ENCODE data around the gene FARP1.

Gene FARP1

DNA sequence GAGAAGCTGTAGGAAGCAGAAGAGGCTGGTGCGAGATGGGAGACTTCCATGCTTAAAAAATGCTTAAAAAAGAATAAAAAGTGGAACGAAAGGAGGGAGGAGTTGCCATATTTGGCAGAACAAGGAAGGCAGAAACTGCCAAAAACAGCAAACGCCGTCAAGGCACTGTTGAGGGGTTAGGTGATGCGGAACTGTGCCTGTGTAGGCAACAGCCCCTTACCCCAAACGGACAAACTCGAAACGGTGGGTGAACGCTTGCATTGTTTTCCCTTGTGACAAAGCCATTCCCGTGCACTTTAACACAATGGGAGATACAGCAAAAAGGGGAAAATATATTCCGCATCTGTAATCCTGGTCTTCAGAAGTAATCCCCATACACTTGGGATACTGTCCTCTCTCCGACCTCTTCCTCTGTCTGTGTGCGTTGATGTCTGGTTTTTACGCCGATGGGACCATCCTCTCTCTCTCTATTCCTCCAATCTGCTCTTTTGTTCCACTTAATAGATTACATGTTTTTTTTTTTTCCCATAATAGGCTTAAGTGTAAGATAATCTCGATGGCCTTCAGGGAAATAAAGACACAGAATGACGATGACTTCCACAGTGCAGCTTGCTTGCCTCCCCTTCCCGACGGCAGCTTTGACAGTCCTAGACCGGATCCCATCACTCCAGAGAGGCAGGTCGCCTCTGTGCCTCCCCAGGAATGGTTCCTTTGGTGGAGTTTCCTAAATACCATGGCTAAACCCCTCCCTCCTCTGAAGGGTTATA lies 166.9 kb downstream of the FARP1 start:
- DNase-seq (ENCODE audit: low read depth, low spot score) = no peak
- CTCF ChIA-PET = no interaction called here
- TF ChIP-seq, protein P1, sequence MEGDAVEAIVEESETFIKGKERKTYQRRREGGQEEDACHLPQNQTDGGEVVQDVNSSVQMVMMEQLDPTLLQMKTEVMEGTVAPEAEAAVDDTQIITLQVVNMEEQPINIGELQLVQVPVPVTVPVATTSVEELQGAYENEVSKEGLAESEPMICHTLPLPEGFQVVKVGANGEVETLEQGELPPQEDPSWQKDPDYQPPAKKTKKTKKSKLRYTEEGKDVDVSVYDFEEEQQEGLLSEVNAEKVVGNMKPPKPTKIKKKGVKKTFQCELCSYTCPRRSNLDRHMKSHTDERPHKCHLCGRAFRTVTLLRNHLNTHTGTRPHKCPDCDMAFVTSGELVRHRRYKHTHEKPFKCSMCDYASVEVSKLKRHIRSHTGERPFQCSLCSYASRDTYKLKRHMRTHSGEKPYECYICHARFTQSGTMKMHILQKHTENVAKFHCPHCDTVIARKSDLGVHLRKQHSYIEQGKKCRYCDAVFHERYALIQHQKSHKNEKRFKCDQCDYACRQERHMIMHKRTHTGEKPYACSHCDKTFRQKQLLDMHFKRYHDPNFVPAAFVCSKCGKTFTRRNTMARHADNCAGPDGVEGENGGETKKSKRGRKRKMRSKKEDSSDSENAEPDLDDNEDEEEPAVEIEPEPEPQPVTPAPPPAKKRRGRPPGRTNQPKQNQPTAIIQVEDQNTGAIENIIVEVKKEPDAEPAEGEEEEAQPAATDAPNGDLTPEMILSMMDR (IDR thresholded peaks at IDR 0.05; ENCODE audit: insufficient read depth, low read length, missing control alignments) = no peak
- POLR2A ChIA-PET = no interaction called here
- no peak overlapping the region for H3K4me3 ChIP-seq (ENCODE audit: low read depth, low read length)

DNA sequence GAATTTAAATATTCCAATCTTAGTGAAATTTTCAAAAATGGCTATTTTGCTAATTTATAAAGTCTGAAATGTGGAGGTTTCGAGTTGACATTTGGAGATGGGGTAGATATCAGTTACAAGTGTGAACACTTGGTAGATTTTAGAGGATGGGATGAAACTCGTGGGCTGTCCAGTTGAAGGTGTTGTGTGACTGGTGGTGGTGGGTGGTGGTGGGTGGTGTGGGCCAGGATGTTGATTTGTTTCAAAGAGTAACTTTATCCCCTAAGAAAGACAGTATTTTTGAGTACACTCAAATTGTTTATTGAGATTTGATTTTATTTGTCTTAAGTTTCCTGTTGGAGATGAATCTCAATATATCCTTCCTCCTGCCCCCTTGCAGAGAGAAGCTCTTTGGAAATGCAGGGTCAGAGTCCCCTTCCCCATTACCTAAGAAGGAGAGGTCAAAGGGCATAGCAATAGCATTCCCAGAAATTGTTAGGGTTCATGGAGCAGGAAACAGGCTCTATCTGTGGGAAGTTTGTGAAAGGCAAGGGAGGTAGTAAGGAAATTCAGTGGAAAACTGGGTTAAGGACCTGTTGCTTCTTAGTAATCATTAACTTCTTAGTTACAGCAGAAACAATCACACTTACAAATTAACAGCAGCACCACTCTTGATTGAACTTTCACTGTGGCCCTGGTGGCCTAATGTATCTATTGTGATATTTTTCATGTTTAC lies 167.7 kb downstream of the FARP1 start:
- no peak for DNase-seq (ENCODE audit: low read depth, low spot score)
- ChIA-PET CTCF (interaction anchor here (0.9 kb wide), 1 partner anchor 20 kb away, joined by 3 read pairs; no protein-coding TSS in a partner anchor), POLR2A (no interaction called here)
- TF ChIP-seq, protein P1 (IDR thresholded peaks at IDR 0.05; ENCODE audit: insufficient read depth, low read length, missing control alignments) = no peak
- H3K4me3 ChIP-seq (ENCODE audit: low read depth, low read length) = no peak overlapping the region

DNA sequence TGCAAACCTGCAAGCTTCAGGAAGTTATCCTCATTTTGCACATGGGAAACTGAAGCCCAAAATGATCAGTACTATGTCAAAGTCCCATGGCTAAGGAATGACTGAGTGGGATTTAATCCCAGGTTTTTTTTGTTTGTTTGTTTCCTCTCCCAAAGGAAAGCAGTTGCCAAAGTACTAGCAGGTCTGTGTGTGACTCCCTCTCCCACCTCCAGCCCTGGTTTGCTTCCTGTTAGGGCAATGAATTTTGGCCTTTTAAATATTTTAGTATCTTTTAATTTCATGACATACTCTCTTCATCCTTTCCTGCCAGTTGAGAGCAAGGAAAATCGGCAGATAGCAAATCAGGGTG lies 168.3 kb downstream of the FARP1 start:
- CTCF ChIA-PET = interaction anchor here (0.9 kb wide), 1 partner anchor 19 kb away, joined by 3 read pairs; no protein-coding TSS in a partner anchor
- TF ChIP-seq, protein P1 (IDR thresholded peaks at IDR 0.05; ENCODE audit: insufficient read depth, low read length, missing control alignments) = no peak
- no peak for DNase-seq (ENCODE audit: low read depth, low spot score)
- no peak overlapping the region for H3K4me3 ChIP-seq (ENCODE audit: low read depth, low read length)
- POLR2A ChIA-PET = no interaction called here

DNA sequence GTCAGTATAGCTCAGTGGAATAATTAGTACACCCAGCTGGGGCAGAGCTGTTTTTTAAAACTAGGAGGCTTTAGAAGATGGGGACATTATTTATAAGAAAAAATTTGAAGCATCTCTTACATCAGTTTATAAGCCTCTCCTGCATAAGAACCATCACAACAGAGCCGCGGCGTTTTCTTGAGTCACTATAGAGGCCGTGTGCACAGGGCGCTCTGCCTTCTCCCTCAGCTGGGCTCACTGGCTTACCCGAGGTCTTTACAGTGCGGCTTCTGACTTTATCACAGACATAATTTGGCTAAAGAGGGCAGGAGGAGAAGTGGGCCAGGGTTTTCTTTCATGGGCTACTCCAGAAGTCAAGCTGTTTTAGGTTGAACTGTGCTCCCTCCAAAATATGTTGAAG lies 169.7 kb downstream of the FARP1 start:
- POLR2A ChIA-PET = no interaction called here
- no peak for DNase-seq (ENCODE audit: low read depth, low spot score)
- no peak overlapping the region for H3K4me3 ChIP-seq (ENCODE audit: low read depth, low read length)
- TF ChIP-seq, protein P1 (IDR thresholded peaks at IDR 0.05; ENCODE audit: insufficient read depth, low read length, missing control alignments) = no peak
- CTCF ChIA-PET = no interaction called here

DNA sequence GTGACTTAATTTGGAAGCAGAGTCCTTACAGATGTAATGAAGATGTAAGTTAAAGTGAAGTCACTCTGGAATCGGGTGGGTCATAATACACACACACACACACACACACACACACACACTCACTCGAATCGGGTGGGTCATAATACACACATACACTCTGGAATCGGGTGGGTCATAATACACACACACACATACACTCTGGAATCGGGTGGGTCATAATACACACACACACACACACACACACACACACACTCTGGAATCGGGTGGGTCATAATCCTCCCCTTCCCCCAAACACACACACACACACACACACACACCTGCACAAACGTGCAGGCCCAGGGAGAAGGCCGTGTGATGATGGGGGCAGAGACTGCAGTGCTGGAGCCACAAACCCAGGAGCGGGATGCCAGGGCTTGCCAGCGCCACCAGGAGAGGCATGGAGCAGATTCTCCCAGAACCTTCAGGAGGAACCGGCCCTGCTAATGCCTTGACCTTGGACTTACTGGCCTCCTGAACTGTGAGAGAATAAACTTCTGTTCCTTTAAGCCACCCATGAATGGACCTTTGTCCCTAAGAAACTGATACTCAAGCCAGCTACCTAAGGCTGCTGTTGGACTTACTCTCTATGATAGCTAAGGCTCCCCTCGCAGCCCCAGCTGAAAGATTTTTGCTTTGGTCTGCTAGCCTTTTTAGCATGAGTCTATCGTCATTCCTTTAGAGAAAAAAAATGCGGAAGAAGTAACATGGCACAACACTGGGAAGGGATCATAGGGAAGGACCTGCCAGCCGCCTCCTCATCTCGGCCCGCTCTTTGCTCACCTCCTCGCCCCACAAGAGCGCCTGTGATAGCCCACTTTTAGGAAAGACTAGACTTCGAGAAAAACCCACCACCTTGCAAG lies 170.4 kb downstream of the FARP1 start:
- TF ChIP-seq, protein P1 (IDR thresholded peaks at IDR 0.05; ENCODE audit: insufficient read depth, low read length, missing control alignments) = no peak
- CTCF ChIA-PET = no interaction called here
- DNase-seq (ENCODE audit: low read depth, low spot score) = no peak
- H3K4me3 ChIP-seq (ENCODE audit: low read depth, low read length) = no peak overlapping the region
- POLR2A ChIA-PET = no interaction called here

DNA sequence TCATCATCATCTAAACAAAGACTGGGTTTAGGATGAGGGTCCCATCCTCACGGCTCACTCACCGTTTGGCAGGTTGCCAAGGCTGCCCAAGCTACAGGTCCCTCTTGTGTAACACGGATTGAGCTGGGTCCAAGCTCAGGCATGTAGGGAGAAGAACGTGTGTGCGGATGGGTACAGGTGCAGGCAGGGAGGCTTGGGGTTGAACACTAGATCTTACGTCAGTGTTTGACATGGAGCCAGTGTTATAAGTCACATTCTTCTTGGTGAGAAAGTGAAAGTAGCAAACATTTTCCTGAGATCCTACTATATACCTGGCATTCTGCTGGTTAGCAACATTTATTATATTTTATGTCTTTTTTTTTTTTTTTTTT lies 171.0 kb downstream of the FARP1 start:
- no peak for DNase-seq (ENCODE audit: low read depth, low spot score)
- POLR2A ChIA-PET = no interaction called here
- TF ChIP-seq, protein P1 (IDR thresholded peaks at IDR 0.05; ENCODE audit: insufficient read depth, low read length, missing control alignments) = no peak
- CTCF ChIA-PET = no interaction called here
- no peak overlapping the region for H3K4me3 ChIP-seq (ENCODE audit: low read depth, low read length)

Measured in AG04449 (cell line).